Muscle of arm (tissue), 14 donors: ENCODE results near the gene PLVAP. TPM values are rescaled to one million over a fixed set of nuclear protein-coding genes. Genes with fewer than 3 reads are reported as not detected.
A peak's percentile ranks its signal among the peaks of the same experiment; 100 is the strongest.

Source experiments
- DNase-seq: peaks from one replicate; pipeline ENCODE4 v3.0.0-alpha.2; 2013
- long read RNA-seq, 11 donors: transcript quantifications; one replicate each; lab custom pipeline, GENCODE V29; 2026
- polyA plus RNA-seq, 12 donors: library from polyadenylated mRNA; unstranded; fragments of 120-200 nt; gene quantifications; one replicate each; pipeline ENCODE4 v1.2.1, GENCODE V29; 2013; ENCODE audit not compliant: insufficient read length in 12 of 12

Gene PLVAP
- polyA plus RNA-seq: 10 to 100 TPM in 11 of 12 donors, not detected in 1; 33.3 to 86.9 (median 43.4) TPM
- long read RNA-seq, donor 1, transcript PLVAP-201 (6 exons, 2,305 nt): major isoform, 11 of 11 reads
- long read RNA-seq, donor 1, partial matches to known transcripts: 0 of 11 reads
- long read RNA-seq, donor 1, other reads (novel, unspliced or antisense): 0 of 11 reads
- long read RNA-seq, donor 2, transcript PLVAP-201 (6 exons, 2,305 nt): major isoform, 16 of 34 reads
- long read RNA-seq, donor 2, partial matches to known transcripts: 18 of 34 reads
- long read RNA-seq, donor 2, other reads (novel, unspliced or antisense): 0 of 34 reads
- long read RNA-seq, donor 3: 0 reads
- long read RNA-seq, donor 4, transcript PLVAP-201 (6 exons, 2,305 nt): major isoform, 6 of 12 reads
- long read RNA-seq, donor 4, partial matches to known transcripts: 6 of 12 reads
- long read RNA-seq, donor 4, other reads (novel, unspliced or antisense): 0 of 12 reads
- long read RNA-seq, donor 5, transcript PLVAP-201 (6 exons, 2,305 nt): major isoform, 16 of 25 reads
- long read RNA-seq, donor 5, partial matches to known transcripts: 9 of 25 reads
- long read RNA-seq, donor 5, other reads (novel, unspliced or antisense): 0 of 25 reads
- long read RNA-seq, donor 6, transcript PLVAP-201 (6 exons, 2,305 nt): major isoform, 6 of 6 reads
- long read RNA-seq, donor 6, partial matches to known transcripts: 0 of 6 reads
- long read RNA-seq, donor 6, other reads (novel, unspliced or antisense): 0 of 6 reads
- long read RNA-seq, donor 7, partial matches to known transcripts: 0 of 4 reads
- long read RNA-seq, donor 7, other reads (novel, unspliced or antisense): 0 of 4 reads
- long read RNA-seq, donor 8, transcript PLVAP-201 (6 exons, 2,305 nt): major isoform, 16 of 35 reads
- long read RNA-seq, donor 8, partial matches to known transcripts: 19 of 35 reads
- long read RNA-seq, donor 8, other reads (novel, unspliced or antisense): 0 of 35 reads
- long read RNA-seq, donor 9, transcript PLVAP-201 (6 exons, 2,305 nt): major isoform, 13 of 19 reads
- long read RNA-seq, donor 9, partial matches to known transcripts: 6 of 19 reads
- long read RNA-seq, donor 9, other reads (novel, unspliced or antisense): 0 of 19 reads
- long read RNA-seq, donor 10, transcript PLVAP-201 (6 exons, 2,305 nt): major isoform, 10 of 16 reads
- long read RNA-seq, donor 10, partial matches to known transcripts: 6 of 16 reads
- long read RNA-seq, donor 10, other reads (novel, unspliced or antisense): 0 of 16 reads
- long read RNA-seq, donor 11, transcript PLVAP-201 (6 exons, 2,305 nt): major isoform, 14 of 41 reads
- long read RNA-seq, donor 11, partial matches to known transcripts: 27 of 41 reads
- long read RNA-seq, donor 11, other reads (novel, unspliced or antisense): 0 of 41 reads

GRCh38 chr19:17376935-17377600, at the start of gene PLVAP:
TSS of gene PLVAP (minus strand) at chr19:17377342. CDS start at chr19:17377288, 54 bp downstream.
- no peak for DNase-seq

GRCh38 chr19:17424743-17425365, 47.7 kb upstream of the PLVAP start:
- DNase-seq: no peak

GRCh38 chr19:17423429-17424208, 46.5 kb upstream of the PLVAP start:
- no peak for DNase-seq

GRCh38 chr19:17421942-17422341, 44.8 kb upstream of the PLVAP start:
- DNase-seq: no peak

GRCh38 chr19:17420475-17420924, 43.4 kb upstream of the PLVAP start:
- DNase-seq: no peak

- peak; percentile 100 for DNase-seq
Measured at GRCh38 chr19:17419621-17420474, 42.7 kb upstream of the PLVAP start, which contains the start of gene MVB12A. TSS of gene MVB12A (plus strand) at chr19:17420047. CDS start at chr19:17420136, 89 bp downstream.

GRCh38 chr19:17419154-17419620, 42.0 kb upstream of the PLVAP start:
- no peak for DNase-seq

- no peak for DNase-seq
Measured at GRCh38 chr19:17418710-17419109, 41.6 kb upstream of the PLVAP start.

GRCh38 chr19:17415121-17415520, 38.0 kb upstream of the PLVAP start:
- no peak for DNase-seq

- no peak for DNase-seq
Measured at GRCh38 chr19:17414097-17414496, 37.0 kb upstream of the PLVAP start.

GRCh38 chr19:17411801-17412200, 34.7 kb upstream of the PLVAP start:
- no peak for DNase-seq

GRCh38 chr19:17409990-17410389, 32.8 kb upstream of the PLVAP start:
- DNase-seq: no peak

- DNase-seq: no peak
Measured at GRCh38 chr19:17406887-17407196, 29.7 kb upstream of the PLVAP start.

- DNase-seq: no peak
Measured at GRCh38 chr19:17406046-17406886, 29.1 kb upstream of the PLVAP start.

GRCh38 chr19:17405250-17406045, 28.3 kb upstream of the PLVAP start, which contains the start of gene BST2:
TSS of gene BST2 (minus strand) at chr19:17405630. CDS start at chr19:17405575, 55 bp downstream.
- DNase-seq: no peak

GRCh38 chr19:17404621-17405249, 27.6 kb upstream of the PLVAP start:
- no peak for DNase-seq
